ENCODE measurements around the gene EVI5.

DNA sequence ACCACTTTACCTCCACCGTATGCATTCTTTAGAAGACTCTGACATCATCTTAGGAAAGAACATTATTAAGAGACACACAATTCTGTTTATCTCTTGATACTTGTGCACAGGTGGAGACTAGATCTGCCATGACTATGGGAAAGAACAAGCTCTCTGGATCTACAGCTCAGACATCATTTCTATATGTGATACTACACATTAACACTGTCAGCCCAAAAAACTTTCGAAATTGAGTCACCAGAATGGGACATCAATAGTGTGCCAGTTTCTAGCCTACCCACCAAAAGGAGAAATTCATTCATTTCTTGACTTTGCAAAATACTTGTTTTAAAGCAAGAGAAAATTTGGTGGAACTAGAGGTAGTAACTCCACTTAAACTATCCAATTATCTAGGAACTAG lies 6.0 kb upstream of the EVI5 start:
- TF ChIP-seq POLR2A (IDR thresholded peaks at IDR 0.05), result no peak
- no peak for TF ChIP-seq EP300 (IDR thresholded peaks at IDR 0.05)
